ENCODE data around the gene CREBRF. TPM values are rescaled to one million over a fixed set of nuclear protein-coding genes. Genes with fewer than 3 reads are reported as not detected.
"Not testable (repeated sequence)": the region's sequence is repeated elsewhere in the genome, so short reads cannot be mapped to it uniquely, and the experiment has no call there.

Gene CREBRF
- total and polyA plus RNA-seq, 2 experiments from 2014 or later: 3.2 to 14.6 TPM

DNA sequence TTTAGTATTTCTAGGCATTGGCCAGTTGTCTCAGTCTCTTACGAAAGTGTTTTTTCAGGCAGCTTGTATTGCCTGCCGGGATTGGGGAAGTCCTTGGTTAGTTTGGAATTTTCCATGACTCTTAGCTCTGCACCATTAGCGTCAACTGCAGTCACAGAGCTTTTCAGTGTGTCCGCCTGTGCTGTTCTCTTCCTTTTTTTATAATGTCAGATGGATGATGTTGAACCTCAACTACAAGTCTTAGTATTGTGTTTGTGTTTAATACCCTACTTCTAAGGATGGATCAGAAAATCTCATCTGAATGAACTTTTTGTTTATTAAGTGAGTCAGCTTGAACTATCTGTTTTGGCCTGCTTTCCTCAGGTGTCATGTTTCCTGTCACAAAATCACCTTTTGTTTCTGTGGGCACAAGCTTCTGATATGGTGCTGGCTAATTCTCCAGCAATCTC is 39.5 kb upstream of the CREBRF start:
- H3F3A ChIP-seq (ENCODE audit: insufficient read depth): peaks cover 17% of the 10 kb centered on the region
- H3K9me3 ChIP-seq (ENCODE audit: low read depth): no peaks in the 10 kb centered on the region
- H3K4me1 ChIP-seq (ENCODE audit: insufficient read depth): peaks cover 20% of the 10 kb centered on the region
- no peak overlapping the region for H3K4me3 ChIP-seq
- no peak overlapping the region for H2AFZ ChIP-seq
- no peaks in the 10 kb centered on the region for H3K9me2 ChIP-seq (ENCODE audit: insufficient read depth)
- TF ChIP-seq EZH2phosphoT487 (IDR thresholded peaks at IDR 0.05; ENCODE audit: insufficient read depth, low read depth) (no peak), EZH2 (IDR thresholded peaks at IDR 0.05; ENCODE audit: insufficient read depth, poor library complexity, severe bottlenecking) (no peak)
- H3K27me3 ChIP-seq (replicated peaks; ENCODE audit: insufficient read depth): no peaks in the 10 kb centered on the region
- DNase-seq: peak; percentile 84
- H3K4me2 ChIP-seq (ENCODE audit: unreplicated experiment): peak overlapping the region; percentile 41
- H3K36me3 ChIP-seq (ENCODE audit: low read depth): no peaks in the 10 kb centered on the region
- peak overlapping the region; percentile 49; the same call in 1 of the 2 replicates for H3K9ac ChIP-seq
- 39 to 51% methylated on average over 4 of the region's 4 CpGs for WGBS, 2 experiments (ENCODE audit: low coverage in 1 of 2, low lambda C conversion rate in 2 of 2, missing lambda C conversion rate in 2 of 2)
- peaks cover 3% of the 10 kb centered on the region; the same call in 1 of the 2 replicates for H4K20me1 ChIP-seq (ENCODE audit: insufficient read depth)
- H3K27ac ChIP-seq: peak overlapping the region; percentile 58
- H3K79me2 ChIP-seq (ENCODE audit: insufficient read depth): peaks cover 100% of the 10 kb centered on the region
- in situ Hi-C loops (cut with MboI): no loop called here

GRCh38 chr5:173017087-173017486 is 39.1 kb upstream of the CREBRF start:
- H3K9me2 ChIP-seq (ENCODE audit: insufficient read depth); H3K36me3 ChIP-seq (ENCODE audit: low read depth); H3K27me3 ChIP-seq (replicated peaks; ENCODE audit: insufficient read depth); in situ Hi-C loops (cut with MboI); H3K4me3 ChIP-seq; DNase-seq; H3K9me3 ChIP-seq (ENCODE audit: low read depth); H4K20me1 ChIP-seq (ENCODE audit: insufficient read depth); H2AFZ ChIP-seq; H3K9ac ChIP-seq: not testable (repeated sequence)
- 90% methylated on average over 14 to 15 of the region's 15 CpGs for WGBS, 2 experiments (ENCODE audit: low coverage in 1 of 2, low lambda C conversion rate in 2 of 2, missing lambda C conversion rate in 2 of 2)
- Histone ChIP-seq H3K27ac (peak overlapping the region; percentile 58), H3F3A (ENCODE audit: insufficient read depth) (peaks cover 17% of the 10 kb centered on the region), H3K4me2 (ENCODE audit: unreplicated experiment) (peak overlapping the region; percentile 41), H3K79me2 (ENCODE audit: insufficient read depth) (peaks cover 100% of the 10 kb centered on the region), H3K4me1 (ENCODE audit: insufficient read depth) (peaks cover 20% of the 10 kb centered on the region)

DNA sequence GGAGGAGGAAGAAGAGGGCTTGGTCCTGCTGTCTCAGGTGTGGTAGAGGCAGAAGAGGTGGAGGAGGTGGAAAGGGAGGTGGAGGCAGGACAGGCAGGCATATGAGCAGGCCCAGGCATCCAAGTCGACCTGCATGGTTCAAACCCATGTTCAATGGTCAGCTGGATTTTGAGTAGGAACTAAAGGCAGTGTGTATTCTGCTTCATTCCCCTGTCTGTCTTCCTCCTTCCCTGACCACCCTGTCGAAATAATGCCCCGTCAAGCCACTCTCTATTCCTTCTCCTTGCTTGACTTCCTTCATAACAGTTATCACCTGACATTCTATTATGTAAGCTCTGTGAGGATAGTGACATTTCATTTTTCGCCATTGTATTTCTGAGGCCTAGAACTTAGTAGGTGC is 37.8 kb upstream of the CREBRF start:
- Histone ChIP-seq H3F3A (ENCODE audit: insufficient read depth) (peaks cover 17% of the 10 kb centered on the region), H3K9me2 (ENCODE audit: insufficient read depth) (no peaks in the 10 kb centered on the region), H3K4me3 (no peak overlapping the region), H3K79me2 (ENCODE audit: insufficient read depth) (peaks cover 100% of the 10 kb centered on the region), H3K27ac (no peak overlapping the region), H4K20me1 (ENCODE audit: insufficient read depth) (0 out of 2 replicates have a peak, but pooled peaks cover 3% of the 10 kb centered on the region), H3K9me3 (ENCODE audit: low read depth) (no peaks in the 10 kb centered on the region), H3K4me2 (ENCODE audit: unreplicated experiment) (no peak overlapping the region), H3K9ac (no peak overlapping the region), H3K4me1 (ENCODE audit: insufficient read depth) (peaks cover 20% of the 10 kb centered on the region), H3K36me3 (ENCODE audit: low read depth) (no peaks in the 10 kb centered on the region), H3K27me3 (replicated peaks; ENCODE audit: insufficient read depth) (no peaks in the 10 kb centered on the region), H2AFZ (no peak overlapping the region)
- TF ChIP-seq EZH2phosphoT487 (IDR thresholded peaks at IDR 0.05; ENCODE audit: insufficient read depth, low read depth): no peak
- no peak for TF ChIP-seq EZH2 (IDR thresholded peaks at IDR 0.05; ENCODE audit: insufficient read depth, poor library complexity, severe bottlenecking)
- in situ Hi-C loops (cut with MboI): no loop called here
- DNase-seq: no peak
- 95 to 96% methylated on average over 4 of the region's 4 CpGs for WGBS, 2 experiments (ENCODE audit: low coverage in 1 of 2, low lambda C conversion rate in 2 of 2, missing lambda C conversion rate in 2 of 2)

DNA sequence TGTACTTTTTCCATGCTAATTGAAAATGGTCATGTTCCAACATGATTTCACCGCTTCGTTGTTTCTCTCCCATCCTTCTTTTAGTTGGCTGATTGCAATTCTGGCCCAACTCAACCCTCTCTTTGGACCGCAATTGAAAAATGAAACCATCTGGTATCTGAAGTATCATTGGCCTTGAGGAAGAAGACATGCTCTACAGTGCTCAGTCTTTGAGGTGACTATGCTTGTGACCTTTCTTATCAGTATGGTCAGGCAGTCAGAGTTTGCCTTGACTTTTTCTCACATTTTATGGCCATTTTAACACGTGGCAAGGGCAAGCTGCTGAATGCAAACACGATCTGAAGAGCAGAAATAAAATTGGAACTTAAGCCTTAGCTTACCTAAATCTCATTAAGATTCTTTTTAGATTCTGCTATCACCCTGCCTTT is 36.0 kb upstream of the CREBRF start:
- no peaks in the 10 kb centered on the region for H3K9me2 ChIP-seq (ENCODE audit: insufficient read depth)
- no peak for DNase-seq
- in situ Hi-C loops (cut with MboI): no loop called here
- H3K27me3 ChIP-seq (replicated peaks; ENCODE audit: insufficient read depth): no peaks in the 10 kb centered on the region
- no peak overlapping the region for H3K9ac ChIP-seq
- H3K4me3 ChIP-seq: no peak overlapping the region
- H4K20me1 ChIP-seq (ENCODE audit: insufficient read depth): 0 out of 2 replicates have a peak, but pooled peaks cover 3% of the 10 kb centered on the region
- H3K4me1 ChIP-seq (ENCODE audit: insufficient read depth): peaks cover 20% of the 10 kb centered on the region
- no peak overlapping the region for H3K27ac ChIP-seq
- peaks cover 17% of the 10 kb centered on the region for H3F3A ChIP-seq (ENCODE audit: insufficient read depth)
- H3K79me2 ChIP-seq (ENCODE audit: insufficient read depth): peaks cover 100% of the 10 kb centered on the region
- H3K36me3 ChIP-seq (ENCODE audit: low read depth): no peaks in the 10 kb centered on the region
- H3K9me3 ChIP-seq (ENCODE audit: low read depth): no peaks in the 10 kb centered on the region
- WGBS, 2 experiments (ENCODE audit: low coverage in 1 of 2, low lambda C conversion rate in 2 of 2, missing lambda C conversion rate in 2 of 2): 30 to 33% methylated on average over 5 of the region's 5 CpGs
- TF ChIP-seq EZH2phosphoT487 (IDR thresholded peaks at IDR 0.05; ENCODE audit: insufficient read depth, low read depth): no peak
- TF ChIP-seq EZH2 (IDR thresholded peaks at IDR 0.05; ENCODE audit: insufficient read depth, poor library complexity, severe bottlenecking): no peak
- H2AFZ ChIP-seq: no peak overlapping the region
- no peak overlapping the region for H3K4me2 ChIP-seq (ENCODE audit: unreplicated experiment)

GRCh38 chr5:173020643-173021042 is 35.5 kb upstream of the CREBRF start:
- Histone ChIP-seq H3K4me1 (ENCODE audit: insufficient read depth) (peaks cover 20% of the 10 kb centered on the region), H3K36me3 (ENCODE audit: low read depth) (no peaks in the 10 kb centered on the region), H3K79me2 (ENCODE audit: insufficient read depth) (peaks cover 99% of the 10 kb centered on the region), H3K9ac (no peak overlapping the region), H3K4me3 (no peak overlapping the region), H4K20me1 (ENCODE audit: insufficient read depth) (0 out of 2 replicates have a peak, but pooled peaks cover 3% of the 10 kb centered on the region), H3K27me3 (replicated peaks; ENCODE audit: insufficient read depth) (no peaks in the 10 kb centered on the region), H3K4me2 (ENCODE audit: unreplicated experiment) (no peak overlapping the region), H2AFZ (no peak overlapping the region), H3K27ac (no peak overlapping the region), H3K9me2 (ENCODE audit: insufficient read depth) (no peaks in the 10 kb centered on the region), H3F3A (ENCODE audit: insufficient read depth) (peaks cover 17% of the 10 kb centered on the region), H3K9me3 (ENCODE audit: low read depth) (no peaks in the 10 kb centered on the region)
- in situ Hi-C loops (cut with MboI): no loop called here
- 64 to 67% methylated on average over 9 of the region's 9 CpGs for WGBS, 2 experiments (ENCODE audit: low coverage in 1 of 2, low lambda C conversion rate in 2 of 2, missing lambda C conversion rate in 2 of 2)
- DNase-seq: no peak
- TF ChIP-seq EZH2 (IDR thresholded peaks at IDR 0.05; ENCODE audit: insufficient read depth, poor library complexity, severe bottlenecking) (no peak), EZH2phosphoT487 (IDR thresholded peaks at IDR 0.05; ENCODE audit: insufficient read depth, low read depth) (no peak)

Data from GM23248 (cell line).